Sigmoid colon (tissue), 4 donors: Measurements from ENCODE around the gene FAM13A.

Source experiments
- EP300 ChIP-seq, 4 donors: sonication (generic); formaldehyde crosslinking; IDR thresholded peaks; one replicate each; pipeline ENCODE4 v1.6.1; 2017; ENCODE audit warnings: antibody characterized with exemption in 4 of 4
- POLR2A ChIP-seq, 2 donors: fragments of 450-650 bp; IDR thresholded peaks; one replicate each; pipeline ENCODE4 v1.6.1; 2016; ENCODE audit warnings: antibody characterized with exemption in 2 of 2, mild to moderate bottlenecking in 2 of 2, moderate library complexity in 2 of 2
- TF ChIP-seq, protein P1 (sequence below), 4 experiments: fragments of 450-650 bp in 3 of 4; fragments of 200-600 bp in 1 of 4; IDR thresholded peaks; one replicate each; pipeline ENCODE4 v1.5.1; 2016 to 2019; ENCODE audit warnings: antibody characterized with exemption in 4 of 4, mild to moderate bottlenecking in 3 of 4, moderate library complexity in 2 of 4

DNA sequence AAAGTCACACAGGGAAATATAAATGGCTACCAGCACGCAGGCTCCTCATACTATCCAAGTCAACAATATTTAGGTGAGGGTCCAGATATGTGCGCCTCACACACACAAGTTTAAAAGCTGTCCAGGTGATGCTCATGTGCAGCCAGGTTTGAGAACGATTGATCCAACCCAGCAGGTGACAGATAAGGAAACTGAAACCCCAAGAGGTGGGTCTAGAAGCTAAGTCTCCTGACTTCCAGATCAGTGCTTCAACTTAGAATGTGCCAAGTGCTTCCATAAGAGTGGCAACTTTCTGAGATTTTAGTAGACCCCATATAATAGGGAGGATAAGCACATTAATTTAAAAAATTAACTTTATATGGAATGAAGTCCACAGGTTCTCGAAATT lies 304.9 kb downstream of the FAM13A start:
- TF ChIP-seq, protein P1, sequence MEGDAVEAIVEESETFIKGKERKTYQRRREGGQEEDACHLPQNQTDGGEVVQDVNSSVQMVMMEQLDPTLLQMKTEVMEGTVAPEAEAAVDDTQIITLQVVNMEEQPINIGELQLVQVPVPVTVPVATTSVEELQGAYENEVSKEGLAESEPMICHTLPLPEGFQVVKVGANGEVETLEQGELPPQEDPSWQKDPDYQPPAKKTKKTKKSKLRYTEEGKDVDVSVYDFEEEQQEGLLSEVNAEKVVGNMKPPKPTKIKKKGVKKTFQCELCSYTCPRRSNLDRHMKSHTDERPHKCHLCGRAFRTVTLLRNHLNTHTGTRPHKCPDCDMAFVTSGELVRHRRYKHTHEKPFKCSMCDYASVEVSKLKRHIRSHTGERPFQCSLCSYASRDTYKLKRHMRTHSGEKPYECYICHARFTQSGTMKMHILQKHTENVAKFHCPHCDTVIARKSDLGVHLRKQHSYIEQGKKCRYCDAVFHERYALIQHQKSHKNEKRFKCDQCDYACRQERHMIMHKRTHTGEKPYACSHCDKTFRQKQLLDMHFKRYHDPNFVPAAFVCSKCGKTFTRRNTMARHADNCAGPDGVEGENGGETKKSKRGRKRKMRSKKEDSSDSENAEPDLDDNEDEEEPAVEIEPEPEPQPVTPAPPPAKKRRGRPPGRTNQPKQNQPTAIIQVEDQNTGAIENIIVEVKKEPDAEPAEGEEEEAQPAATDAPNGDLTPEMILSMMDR (IDR thresholded peaks at IDR 0.05), result no peak
- TF ChIP-seq POLR2A (IDR thresholded peaks at IDR 0.05) (no peak), EP300 (IDR thresholded peaks at IDR 0.05) (no peak)
